HepG2 (cell line): Measurements from ENCODE around the gene BLVRB. TPM values are rescaled to one million over a fixed set of nuclear protein-coding genes. Genes with fewer than 3 reads are reported as not detected.
A peak's percentile ranks its signal among the peaks of the same experiment; 100 is the strongest.

Experiments used
- AGO2 ChIP-seq: fragments of 200-400 bp; formaldehyde crosslinking; optimal IDR thresholded peaks from 2 replicates; pipeline ENCODE3; 2017; ENCODE audit warnings: mild to moderate bottlenecking, low read depth, low read length, moderate library complexity
- AKNA ChIP-seq: sonication (generic); formaldehyde crosslinking; IDR thresholded peaks from 2 replicates; pipeline ENCODE4 v1.4.0; 2020; ENCODE audit warnings: missing genetic modification reagents, borderline replicate concordance
- ERF ChIP-seq: IDR thresholded peaks from 2 replicates; pipeline ENCODE4 v1.6.1; 2018; ENCODE audit warnings: missing biosample characterization, missing genetic modification reagents
- EZH2 ChIP-seq: conservative IDR thresholded peaks from 2 replicates; pipeline ENCODE4 v1.6.1; 2012; ENCODE audit warnings: mild to moderate bottlenecking, low read depth, low read length, moderate library complexity
- FOXA3 ChIP-seq: IDR thresholded peaks from 2 replicates; pipeline ENCODE4 v1.6.1; 2016; ENCODE audit warnings: missing genetic modification reagents, missing compliant biosample characterization
- GABPA ChIP-seq, 2 experiments: IDR thresholded peaks; 2 replicates each; pipeline ENCODE4 v1.6.1; 2011 to 2016; ENCODE audit warnings: low read depth in 2 of 2, low read length in 1 of 2, missing biosample characterization in 1 of 2, missing genetic modification characterization in 1 of 2
- GABPB1 ChIP-seq: IDR thresholded peaks from 2 replicates; pipeline ENCODE4 v1.6.1; 2016; ENCODE audit warnings: mild to moderate bottlenecking, missing genetic modification reagents, moderate library complexity, missing compliant biosample characterization
- KAT7 ChIP-seq: IDR thresholded peaks from 2 replicates; pipeline ENCODE4 v1.6.1; 2018; ENCODE audit warnings: borderline replicate concordance, missing compliant biosample characterization
- MEIS1 ChIP-seq: sonication (generic); formaldehyde crosslinking; IDR thresholded peaks from 2 replicates; pipeline ENCODE4 v1.9.0; 2021; ENCODE audit warnings: mild to moderate bottlenecking, missing genetic modification reagents, moderate library complexity, borderline replicate concordance
- MTERF4 ChIP-seq: sonication (generic); formaldehyde crosslinking; IDR thresholded peaks from 2 replicates; pipeline ENCODE4 v1.8.0; 2023; ENCODE audit warnings: mild to moderate bottlenecking, missing genetic modification reagents
- RARA ChIP-seq: IDR thresholded peaks from 2 replicates; pipeline ENCODE4 v1.6.1; 2016; ENCODE audit warnings: missing genetic modification reagents, missing compliant biosample characterization
- RORA ChIP-seq: sonication (generic); formaldehyde crosslinking; IDR thresholded peaks from 2 replicates; pipeline ENCODE4 v1.5.0; 2020; ENCODE audit warnings: mild to moderate bottlenecking, missing genetic modification reagents, moderate library complexity
- RXRB ChIP-seq: IDR thresholded peaks from 2 replicates; pipeline ENCODE4 v1.6.1; 2016; ENCODE audit warnings: borderline replicate concordance, missing genetic modification reagents, missing compliant biosample characterization
- SAFB2 ChIP-seq: sonication (generic); formaldehyde crosslinking; IDR thresholded peaks from 2 replicates; pipeline ENCODE4 v1.5.1; 2020; ENCODE audit warnings: missing genetic modification reagents, low read depth, mild to moderate bottlenecking, borderline replicate concordance
- SIX1 ChIP-seq: sonication (generic); formaldehyde crosslinking; IDR thresholded peaks from 2 replicates; pipeline ENCODE4 v1.4.0; 2020; ENCODE audit warnings: missing genetic modification reagents, borderline replicate concordance
- TIGD3 ChIP-seq: sonication (generic); formaldehyde crosslinking; IDR thresholded peaks from 2 replicates; pipeline ENCODE4 v1.5.1; 2020; ENCODE audit warnings: mild to moderate bottlenecking, missing genetic modification reagents, borderline replicate concordance
- ZNF20 ChIP-seq: sonication (generic); formaldehyde crosslinking; IDR thresholded peaks from 2 replicates; pipeline ENCODE4 v1.4.0; 2020; ENCODE audit warnings: mild to moderate bottlenecking, moderate library complexity, missing genetic modification reagents
- ZNF235 ChIP-seq: sonication (generic); formaldehyde crosslinking; IDR thresholded peaks from 2 replicates; pipeline ENCODE4 v1.8.1; 2023; ENCODE audit warnings: mild to moderate bottlenecking, missing genetic modification reagents, borderline replicate concordance
- ZNF530 ChIP-seq: sonication (generic); formaldehyde crosslinking; IDR thresholded peaks from 2 replicates; pipeline ENCODE4 v1.5.0; 2020; ENCODE audit warnings: low read depth, mild to moderate bottlenecking, missing genetic modification reagents
- ZNF678 ChIP-seq: sonication (generic); formaldehyde crosslinking; IDR thresholded peaks from 2 replicates; pipeline ENCODE4 v1.4.0; 2020; ENCODE audit warnings: mild to moderate bottlenecking, missing genetic modification reagents
- ZNF737 ChIP-seq: sonication (generic); formaldehyde crosslinking; IDR thresholded peaks from 2 replicates; pipeline ENCODE4 v1.5.0; 2020; ENCODE audit warnings: missing genetic modification reagents, mild to moderate bottlenecking, borderline replicate concordance
- ZNF776 ChIP-seq: sonication (generic); formaldehyde crosslinking; IDR thresholded peaks from 2 replicates; pipeline ENCODE4 v1.4.0; 2020; ENCODE audit warnings: mild to moderate bottlenecking, missing genetic modification reagents
- polyA plus RNA-seq, 8 experiments: library from polyadenylated mRNA; depleted of rRNA in 3 of 8; stranded (reverse) in 7 of 8; unstranded in 1 of 8; fragments of >200 nt; fragmentation: Illumina TruSeq in 4 of 8; extraction: Trizol in 4 of 8; gene quantifications; 2 replicates each; pipeline versions ENCODE4 v1.2.1 to v1.2.3, GENCODE V29; 2011 to 2016; ENCODE audit warnings: low read depth in 4 of 8, missing spikeins in 1 of 8, mixed read lengths in 1 of 8; ENCODE audit not compliant: insufficient read depth in 1 of 8
- total RNA-seq, 5 experiments: library from RNA; depleted of rRNA; stranded (reverse); fragments of >200 nt; fragmentation: Illumina TruSeq; extraction: Trizol; gene quantifications; 2 replicates each; pipeline ENCODE4 v1.2.3, GENCODE V29; 2016; ENCODE audit warnings: low read depth in 1 of 5

Gene BLVRB
- total and polyA plus RNA-seq, 2 of the 13 experiments (the other 11 are each of a cell fraction or from before 2014, with no cell fraction given) = 25.9 to 51.4 TPM

- TF ChIP-seq AKNA (CRISPR knock-in tag) (no peak), RARA (peak; percentile 49; the same call in 1 of the 2 replicates), KAT7 (CRISPR knock-in tag) (no peak), AGO2 (peak; percentile 79), SIX1 (CRISPR knock-in tag) (no peak), ZNF530 (CRISPR knock-in tag) (no peak), RORA (no peak), ERF (CRISPR knock-in tag) (no peak; the same call in 1 of the 2 replicates), ZNF235 (CRISPR knock-in tag) (no peak), MTERF4 (CRISPR knock-in tag) (0 out of 2 replicates have a peak, but pooled peaks have one; percentile 15), GABPA (IDR thresholded peaks at IDR 0.05; ENCODE audit: low read depth, low read length) (no peak), GABPA (CRISPR knock-in tag; IDR thresholded peaks at IDR 0.05; ENCODE audit: low read depth) (peak; percentile 78), EZH2 (no peak), SAFB2 (no peak; the same call in 1 of the 2 replicates), GABPB1 (CRISPR knock-in tag) (peak; percentile 84), ZNF678 (CRISPR knock-in tag) (no peak), ZNF776 (CRISPR knock-in tag) (no peak), FOXA3 (CRISPR knock-in tag) (peak; percentile 11; the same call in 1 of the 2 replicates), ZNF20 (CRISPR knock-in tag) (no peak), ZNF737 (CRISPR knock-in tag) (no peak), TIGD3 (peak; percentile 19; the same call in 1 of the 2 replicates), RXRB (CRISPR knock-in tag) (no peak; the same call in 1 of the 2 replicates), MEIS1 (no peak; the same call in 1 of the 2 replicates)
Measured at GRCh38 chr19:40443131-40443999, 22.2 kb downstream of the BLVRB start (continued).
